DOHH2 (cell line): ENCODE measurements around the gene CEACAM21.

Experiments
- H3F3A ChIP-seq: fragments of 200-600 bp; sonication (generic), shearing (Covaris generic); 2 replicates; pipeline ENCODE4 v1.6.0; 2016; ENCODE audit warnings: antibody characterized with exemption, mild to moderate bottlenecking; ENCODE audit not compliant: control insufficient read depth, insufficient read depth
- H3K27ac ChIP-seq: fragments of 200-600 bp; sonication (generic); 2 replicates; pipeline ENCODE4 v1.5.1; 2014; ENCODE audit warnings: low read depth, mild to moderate bottlenecking, low read length, moderate library complexity
- H3K27me3 ChIP-seq: fragments of 200-600 bp; sonication (generic); 2 replicates; pipeline ENCODE4 v1.6.1; 2014; ENCODE audit warnings: mild to moderate bottlenecking, low read length, mixed read lengths; ENCODE audit not compliant: control insufficient read depth
- H3K36me3 ChIP-seq: fragments of 200-600 bp; sonication (generic); 2 replicates; pipeline ENCODE4 v1.6.1; 2014; ENCODE audit warnings: mild to moderate bottlenecking, low read length, moderate library complexity, mixed read lengths; ENCODE audit not compliant: control insufficient read depth
- H3K4me1 ChIP-seq: fragments of 200-600 bp; sonication (generic); 2 replicates; pipeline ENCODE4 v1.6.1; 2014; ENCODE audit warnings: mild to moderate bottlenecking, low read length, mixed read lengths; ENCODE audit not compliant: control insufficient read depth
- H3K4me2 ChIP-seq: fragments of 200-600 bp; sonication (generic); 2 replicates; pipeline ENCODE4 v1.6.0; 2014; ENCODE audit warnings: mild to moderate bottlenecking, low read length, moderate library complexity
- H3K4me3 ChIP-seq: fragments of 200-600 bp; sonication (generic); 2 replicates; pipeline ENCODE4 v1.5.1; 2014; ENCODE audit warnings: mild to moderate bottlenecking, low read length, mixed read lengths
- H3K79me2 ChIP-seq: fragments of 200-600 bp; sonication (generic); 2 replicates; pipeline ENCODE4 v1.6.1; 2014; ENCODE audit warnings: mild to moderate bottlenecking, low read length, mixed read lengths; ENCODE audit not compliant: control insufficient read depth
- H3K9me2 ChIP-seq: fragments of 200-600 bp; sonication (generic); replicated peaks from 2 replicates; pipeline ENCODE4 v1.6.1; 2014; ENCODE audit warnings: mild to moderate bottlenecking, low read length, mixed read lengths; ENCODE audit not compliant: control insufficient read depth
- H3K9me3 ChIP-seq: fragments of 200-600 bp; sonication (generic); 2 replicates; pipeline ENCODE4 v1.6.1; 2014; ENCODE audit warnings: antibody characterized with exemption, low read length, mixed read lengths; ENCODE audit not compliant: control insufficient read depth, insufficient read depth
- H4K20me1 ChIP-seq: fragments of 200-600 bp; sonication (generic); 2 replicates; pipeline ENCODE4 v1.6.0; 2014; ENCODE audit warnings: low read depth, mild to moderate bottlenecking, antibody characterized with exemption, low read length, moderate library complexity; ENCODE audit not compliant: control insufficient read depth, insufficient read depth
- CTCF ChIP-seq: fragments of 200-600 bp; sonication (generic); IDR thresholded peaks from one replicate; pipeline ENCODE4 v1.5.1; 2014; ENCODE audit warnings: antibody characterized with exemption, mild to moderate bottlenecking, low read depth, low read length; ENCODE audit not compliant: poor library complexity, severe bottlenecking
- EZH2phosphoT487 ChIP-seq: fragments of 200-600 bp; sonication (generic); IDR thresholded peaks from 2 replicates; pipeline ENCODE4 v1.6.1; 2017; ENCODE audit warnings: borderline replicate concordance, mild to moderate bottlenecking, antibody characterized with exemption, low read length, moderate library complexity, mixed read lengths

Gene CEACAM21

DNA sequence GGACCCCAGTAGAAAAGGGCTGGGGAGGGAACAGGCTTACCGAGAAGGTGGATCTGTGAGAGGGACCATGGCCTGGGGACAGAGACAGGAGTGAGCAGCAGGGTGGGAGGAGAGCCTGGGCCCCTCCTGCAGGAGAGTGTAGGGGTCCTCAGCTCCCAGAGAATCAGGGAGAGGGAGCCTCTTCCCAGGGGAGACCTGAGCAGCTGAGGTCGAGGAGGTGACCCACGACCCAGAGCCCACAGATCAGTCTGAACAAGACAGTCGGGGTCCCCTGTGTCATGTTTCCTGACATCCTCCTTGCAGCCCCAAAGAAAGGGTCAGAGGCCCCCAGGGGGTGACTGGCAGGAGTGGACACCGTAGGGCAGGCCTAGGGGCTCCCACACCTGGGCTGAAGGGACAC, 44.2 kb downstream of the CEACAM21 start:
- no peak overlapping the region for H3K27ac ChIP-seq
- H3F3A ChIP-seq, result no peaks in the 10 kb centered on the region
- no peaks in the 10 kb centered on the region for H3K9me3 ChIP-seq
- H3K4me2 ChIP-seq, result no peak overlapping the region
- no peaks in the 10 kb centered on the region; the same call in 1 of the 2 replicates for H4K20me1 ChIP-seq
- H3K27me3 ChIP-seq, result peaks cover 10% of the 10 kb centered on the region
- H3K36me3 ChIP-seq, result no peaks in the 10 kb centered on the region
- H3K9me2 ChIP-seq, result no peaks in the 10 kb centered on the region
- H3K4me1 ChIP-seq, result no peaks in the 10 kb centered on the region
- H3K4me3 ChIP-seq, result no peak overlapping the region
- no peak for TF ChIP-seq EZH2phosphoT487
- TF ChIP-seq CTCF, result no peak
- no peaks in the 10 kb centered on the region for H3K79me2 ChIP-seq

- Histone ChIP-seq H3K27me3 (peaks cover 12% of the 10 kb centered on the region), H3F3A (no peaks in the 10 kb centered on the region), H3K4me3 (no peak overlapping the region), H3K79me2 (no peaks in the 10 kb centered on the region), H4K20me1 (no peaks in the 10 kb centered on the region; the same call in 1 of the 2 replicates), H3K4me2 (no peak overlapping the region), H3K36me3 (no peaks in the 10 kb centered on the region), H3K4me1 (no peaks in the 10 kb centered on the region), H3K9me2 (no peaks in the 10 kb centered on the region), H3K9me3 (no peaks in the 10 kb centered on the region), H3K27ac (no peak overlapping the region)
- TF ChIP-seq EZH2phosphoT487, result no peak
- no peak for TF ChIP-seq CTCF
Measured at GRCh38 chr19:41621226-41621625, 45.3 kb downstream of the CEACAM21 start.

DNA sequence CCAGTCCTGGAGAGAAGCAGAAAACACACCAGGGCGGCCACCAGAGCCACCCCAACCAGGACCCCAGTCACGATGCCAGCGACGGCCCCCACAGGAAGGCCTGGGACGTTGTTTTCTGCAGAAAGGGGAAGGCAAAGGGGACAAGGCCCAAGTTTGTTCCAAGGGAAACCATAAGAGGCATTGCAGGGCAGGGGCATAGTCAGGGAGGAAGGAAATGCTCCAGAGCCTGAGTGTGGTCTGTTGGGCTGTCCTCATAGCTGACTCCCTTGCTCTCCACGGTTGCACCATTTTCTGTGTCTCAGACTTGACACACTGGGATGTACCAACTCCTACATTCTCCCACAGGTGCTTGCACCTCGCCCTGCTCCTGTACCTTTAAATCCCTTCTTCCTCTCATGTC, 45.7 kb downstream of the CEACAM21 start:
- no peak overlapping the region for H3K4me2 ChIP-seq
- H4K20me1 ChIP-seq, result no peaks in the 10 kb centered on the region; the same call in 1 of the 2 replicates
- no peaks in the 10 kb centered on the region for H3K9me2 ChIP-seq
- no peaks in the 10 kb centered on the region for H3K9me3 ChIP-seq
- no peak for TF ChIP-seq EZH2phosphoT487
- TF ChIP-seq CTCF, result no peak
- no peaks in the 10 kb centered on the region for H3K79me2 ChIP-seq
- H3F3A ChIP-seq, result no peaks in the 10 kb centered on the region
- no peak overlapping the region for H3K27ac ChIP-seq
- no peaks in the 10 kb centered on the region for H3K4me1 ChIP-seq
- no peaks in the 10 kb centered on the region for H3K36me3 ChIP-seq
- no peak overlapping the region for H3K4me3 ChIP-seq
- H3K27me3 ChIP-seq, result peaks cover 14% of the 10 kb centered on the region

DNA sequence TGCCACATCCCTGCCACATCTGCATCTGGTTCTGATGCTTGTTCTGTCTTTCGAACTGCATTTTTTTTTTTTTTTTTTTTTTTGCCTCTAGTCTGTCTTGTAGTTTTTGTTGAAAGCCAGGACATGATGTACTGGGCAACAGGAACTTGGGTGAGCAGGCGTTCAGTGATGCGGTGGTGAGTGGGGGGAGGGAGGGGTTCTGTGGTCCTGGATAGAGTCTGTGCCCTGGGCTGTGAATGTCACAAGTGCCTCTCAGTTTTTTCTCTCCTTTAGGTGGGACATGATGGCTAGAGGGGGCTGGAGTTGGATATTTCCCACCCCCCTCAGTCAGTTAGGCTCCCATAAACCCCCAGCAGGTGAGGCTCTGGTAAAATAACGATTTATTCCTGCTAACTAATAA, 47.4 kb downstream of the CEACAM21 start:
- no peak overlapping the region for H3K27ac ChIP-seq
- no peaks in the 10 kb centered on the region for H4K20me1 ChIP-seq
- peaks cover 31% of the 10 kb centered on the region for H3K27me3 ChIP-seq
- H3K79me2 ChIP-seq, result no peaks in the 10 kb centered on the region
- TF ChIP-seq CTCF (no peak), EZH2phosphoT487 (no peak)
- H3K9me2 ChIP-seq, result no peaks in the 10 kb centered on the region
- H3K4me2 ChIP-seq, result no peak overlapping the region
- no peak overlapping the region for H3K4me3 ChIP-seq
- no peaks in the 10 kb centered on the region for H3K36me3 ChIP-seq
- H3K9me3 ChIP-seq, result no peaks in the 10 kb centered on the region
- no peaks in the 10 kb centered on the region for H3F3A ChIP-seq
- H3K4me1 ChIP-seq, result no peaks in the 10 kb centered on the region
